IMR-90 (cell line): Measurements from ENCODE around the gene FNDC11. TPM values are rescaled to one million over a fixed set of nuclear protein-coding genes. Genes with fewer than 3 reads are reported as not detected.

Experiments used
- ATAC-seq: fragments of 200-7000 bp; cut with Tn5 transposase; 2 replicates; pipeline ENCODE4 v1.9.1; 2020; ENCODE audit warnings: low read depth, mild to moderate bottlenecking, moderate library complexity
- BruUV-seq: library from RNA; stranded (reverse); fragments of 400-500 nt; replicated peaks from 2 replicates; lab custom pipeline; 2021; lab: Mats Ljungman, UMichigan
- CTCF ChIA-PET: fragments of 300-600 bp; formaldehyde crosslinking; extraction: SDS; loops from one replicate; lab custom pipeline; 2021; ENCODE audit warnings: antibody characterized with exemption; lab: Yijun Ruan, JAX
- POLR2A ChIA-PET: fragments of 300-600 bp; sonication (Branson Sonifier 250); formaldehyde crosslinking; loops from one replicate; lab custom pipeline; 2022; ENCODE audit warnings: antibody characterized with exemption; ENCODE audit not compliant: unreplicated experiment; lab: Charles Lee
- DNase-seq: peaks from one replicate; pipeline ENCODE4 v3.0.0; 2013
- H2AFZ ChIP-seq: replicated peaks from 2 replicates; pipeline ENCODE3; 2013; ENCODE audit warnings: low read length, mild to moderate bottlenecking; ENCODE audit not compliant: poor library complexity
- H2AK5ac ChIP-seq: 2 replicates; pipeline ENCODE4 v1.6.1; 2013; ENCODE audit warnings: low read depth, low read length, inconsistent platforms
- H2AK9ac ChIP-seq: replicated peaks from 2 replicates; pipeline ENCODE3; 2013; ENCODE audit warnings: mild to moderate bottlenecking, low read depth, low read length, moderate library complexity; ENCODE audit not compliant: poor library complexity
- H2BK120ac ChIP-seq: 2 replicates; pipeline ENCODE4 v1.6.1; 2013; ENCODE audit warnings: low read depth, low read length, inconsistent platforms
- H2BK15ac ChIP-seq: 3 replicates; pipeline ENCODE4 v1.6.1; 2013; ENCODE audit warnings: low read depth, low read length, inconsistent platforms
- H2BK20ac ChIP-seq: 2 replicates; pipeline ENCODE4 v1.6.1; 2013; ENCODE audit warnings: low read depth, mild to moderate bottlenecking, inconsistent platforms, low read length, moderate library complexity
- H2BK5ac ChIP-seq: 2 replicates; pipeline ENCODE4 v1.6.1; 2013; ENCODE audit warnings: mild to moderate bottlenecking, low read depth, low read length, inconsistent platforms; ENCODE audit not compliant: poor library complexity, severe bottlenecking
- H3K14ac ChIP-seq: replicated peaks from 2 replicates; pipeline ENCODE4 v1.6.1; 2013; ENCODE audit warnings: low read depth, low read length, inconsistent platforms
- H3K18ac ChIP-seq: 2 replicates; pipeline ENCODE4 v1.6.1; 2013; ENCODE audit warnings: low read depth, low read length, control low read depth
- H3K23ac ChIP-seq: 2 replicates; pipeline ENCODE4 v1.6.1; 2013; ENCODE audit warnings: low read depth, low read length, inconsistent platforms
- H3K27ac ChIP-seq: 2 replicates; pipeline ENCODE4 v1.5.1; 2013; ENCODE audit warnings: mild to moderate bottlenecking, control low read depth, low read length; ENCODE audit not compliant: insufficient read depth
- H3K27me3 ChIP-seq: 2 replicates; pipeline ENCODE4 v1.6.1; 2013; ENCODE audit warnings: low read length; ENCODE audit not compliant: control insufficient read depth, insufficient read depth
- H3K36me3 ChIP-seq: 2 replicates; pipeline ENCODE4 v1.6.1; 2013; ENCODE audit warnings: low read length, mixed read lengths; ENCODE audit not compliant: control insufficient read depth, insufficient read depth
- H3K4ac ChIP-seq: 2 replicates; pipeline ENCODE4 v1.6.1; 2013; ENCODE audit warnings: low read depth, low read length, inconsistent platforms
- H3K4me1 ChIP-seq: 2 replicates; pipeline ENCODE4 v1.6.1; 2013; ENCODE audit warnings: low read length, mixed read lengths; ENCODE audit not compliant: control insufficient read depth, insufficient read depth
- H3K4me2 ChIP-seq: 2 replicates; pipeline ENCODE4 v1.6.1; 2013; ENCODE audit warnings: low read depth, mild to moderate bottlenecking, control low read depth, low read length, moderate library complexity
- H3K4me3 ChIP-seq: 2 replicates; pipeline ENCODE4 v1.5.1; 2013; ENCODE audit warnings: low read depth, mild to moderate bottlenecking, control low read depth, low read length, moderate library complexity; ENCODE audit not compliant: insufficient read depth
- H3K56ac ChIP-seq: 2 replicates; pipeline ENCODE4 v1.6.1; 2013; ENCODE audit warnings: low read length, inconsistent platforms; ENCODE audit not compliant: insufficient read depth; ENCODE audit errors: extremely low read depth
- H3K79me1 ChIP-seq, 2 experiments: 2 replicates each; pipeline ENCODE4 v1.6.1; 2013; ENCODE audit warnings: low read length in 2 of 2, inconsistent platforms in 1 of 2, low read depth in 1 of 2
- H3K9ac ChIP-seq: 2 replicates; pipeline ENCODE4 v1.6.1; 2013; ENCODE audit warnings: low read depth, low read length, control low read depth
- H3K9me1 ChIP-seq: 2 replicates; pipeline ENCODE4 v1.6.1; 2013; ENCODE audit warnings: low read length, inconsistent platforms; ENCODE audit not compliant: insufficient read depth
- H3K9me3 ChIP-seq: 2 replicates; pipeline ENCODE4 v1.6.1; 2013; ENCODE audit warnings: low read length; ENCODE audit not compliant: control insufficient read depth, insufficient read depth
- H4K20me1 ChIP-seq: 2 replicates; pipeline ENCODE4 v1.6.1; 2013; ENCODE audit warnings: low read length, inconsistent platforms; ENCODE audit not compliant: insufficient read depth
- H4K5ac ChIP-seq: 2 replicates; pipeline ENCODE4 v1.6.1; 2013; ENCODE audit warnings: mild to moderate bottlenecking, low read depth, low read length, control low read depth
- H4K8ac ChIP-seq, 2 experiments: 2 replicates each; pipeline ENCODE4 v1.6.1; 2013; ENCODE audit warnings: low read depth in 2 of 2, low read length in 2 of 2, control low read depth in 1 of 2, inconsistent platforms in 1 of 2
- H4K91ac ChIP-seq: 2 replicates; pipeline ENCODE4 v1.6.1; 2013; ENCODE audit warnings: low read depth, low read length, inconsistent platforms; ENCODE audit not compliant: insufficient read depth
- BHLHE40 ChIP-seq: fragments of 150-350 bp; IDR thresholded peaks from 2 replicates; pipeline ENCODE4 v1.6.1; 2016; ENCODE audit warnings: mild to moderate bottlenecking, low read depth, low read length
- CEBPB ChIP-seq: IDR thresholded peaks from 2 replicates; pipeline ENCODE4 v1.6.1; 2012; ENCODE audit warnings: low read depth, low read length, improper control_type of control experiment
- CHD1 ChIP-seq: IDR thresholded peaks from 2 replicates; pipeline ENCODE4 v1.6.1; 2012; ENCODE audit warnings: low read depth, low read length, improper control_type of control experiment
- CTCF ChIP-seq: conservative IDR thresholded peaks from 2 replicates; pipeline ENCODE4 v1.5.1; 2012; ENCODE audit warnings: mild to moderate bottlenecking, low read depth, low read length, improper control_type of control experiment
- ELK1 ChIP-seq: fragments of 150-350 bp; IDR thresholded peaks from 2 replicates; pipeline ENCODE4 v1.6.1; 2016; ENCODE audit warnings: low read depth, mild to moderate bottlenecking, low read length, moderate library complexity, borderline replicate concordance
- FOS ChIP-seq: fragments of 150-350 bp; IDR thresholded peaks from 2 replicates; pipeline ENCODE4 v1.6.1; 2016; ENCODE audit warnings: low read depth, low read length
- MAFK ChIP-seq: IDR thresholded peaks from 2 replicates; pipeline ENCODE4 v1.6.1; 2012; ENCODE audit warnings: low read depth, low read length, improper control_type of control experiment
- MAZ ChIP-seq: IDR thresholded peaks from 2 replicates; pipeline ENCODE4 v1.6.1; 2012; ENCODE audit warnings: low read depth, mild to moderate bottlenecking, low read length, improper control_type of control experiment, moderate library complexity, borderline replicate concordance
- MXI1 ChIP-seq: IDR thresholded peaks from 2 replicates; pipeline ENCODE4 v1.6.1; 2012; ENCODE audit warnings: low read depth, mild to moderate bottlenecking, low read length, moderate library complexity, borderline replicate concordance
- NFE2L2 ChIP-seq: fragments of 150-350 bp; IDR thresholded peaks from 2 replicates; pipeline ENCODE4 v1.6.1; 2016; ENCODE audit warnings: low read depth, mild to moderate bottlenecking, low read length
- POLR2A ChIP-seq: IDR thresholded peaks from 2 replicates; pipeline ENCODE4 v1.6.1; 2012; ENCODE audit warnings: mild to moderate bottlenecking, low read depth, low read length
- RAD21 ChIP-seq: IDR thresholded peaks from 2 replicates; pipeline ENCODE4 v1.6.1; 2012; ENCODE audit warnings: low read length, improper control_type of control experiment
- RCOR1 ChIP-seq: IDR thresholded peaks from 2 replicates; pipeline ENCODE4 v1.6.1; 2012; ENCODE audit warnings: mild to moderate bottlenecking, low read length, improper control_type of control experiment; ENCODE audit not compliant: insufficient replicate concordance
- RFX5 ChIP-seq: IDR thresholded peaks from 2 replicates; pipeline ENCODE4 v1.8.0; 2012; ENCODE audit warnings: low read depth, mild to moderate bottlenecking, low read length, moderate library complexity
- SMC3 ChIP-seq: fragments of 150-350 bp; IDR thresholded peaks from 2 replicates; pipeline ENCODE4 v1.6.1; 2016; ENCODE audit warnings: low read depth, mild to moderate bottlenecking, antibody characterized with exemption, low read length, moderate library complexity
- USF2 ChIP-seq: fragments of 150-350 bp; IDR thresholded peaks from 2 replicates; pipeline ENCODE4 v1.6.1; 2017; ENCODE audit warnings: mild to moderate bottlenecking, antibody characterized with exemption, low read length, low read depth
- WGBS, 2 experiments: methylation state at CpG; one replicate each; pipeline versions ENCODE4 v1.1.5 to v1.1.7; 2013; ENCODE audit warnings: missing lambda C conversion rate in 2 of 2; ENCODE audit not compliant: insufficient read length in 1 of 2; ENCODE audit errors: extremely low coverage in 2 of 2; 5-methylcytosine and 5-hydroxymethylcytosine counted together
- dilution Hi-C: fragments of 300-500 bp; cut with HindIII; formaldehyde crosslinking; loops from one replicate; pipeline ENCODE4 v1.14.3; 2018; ENCODE audit warnings: low sequenced_read_pairs; ENCODE audit not compliant: unreplicated experiment
- in situ Hi-C: fragments of 300-500 bp; cut with MboI; formaldehyde crosslinking; loops from 3 replicates; pipeline ENCODE4 v1.14.3; 2019; ENCODE audit warnings: low sequenced_read_pairs, inconsistent platforms, mixed read lengths
- intact Hi-C: fragments of 100-400 bp; cut with micrococcal nuclease; formaldehyde crosslinking; loops from 2 replicates; pipeline ENCODE4 v1.10.0; 2022
- polyA plus RNA-seq, 3 experiments: library from polyadenylated mRNA; depleted of rRNA; stranded (reverse); fragments of >200 nt; gene quantifications; 2 replicates each; pipeline ENCODE4 v1.2.3, GENCODE V29; 2012; ENCODE audit warnings: low replicate concordance in 1 of 3
- total RNA-seq: library from RNA; depleted of rRNA; stranded (reverse); fragments of >200 nt; gene quantifications from 2 replicates; pipeline ENCODE4 v1.2.3, GENCODE V29; 2012

Gene FNDC11
- total and polyA plus RNA-seq, 2 of the 4 experiments (the other 2 are of a cell fraction): 0.36 to 1.0 TPM

DNA sequence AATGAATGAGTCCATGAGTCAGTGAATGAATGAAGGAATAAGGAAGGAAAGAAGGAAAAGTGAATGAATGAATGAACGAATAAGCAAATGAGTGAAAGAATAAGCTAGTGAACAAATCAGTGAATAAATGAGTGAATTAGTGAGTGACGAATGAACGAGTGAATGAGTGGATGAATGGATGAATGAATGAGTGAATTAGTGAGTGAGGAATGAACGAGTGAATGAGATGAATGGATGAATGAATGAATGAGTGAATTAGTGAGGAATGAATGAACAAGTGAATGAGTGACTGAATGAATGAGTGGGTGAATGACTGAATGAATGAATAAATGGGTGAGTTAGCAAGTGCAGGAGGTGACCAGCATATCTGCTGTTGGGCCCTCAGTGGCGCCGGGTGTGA lies 10.2 kb upstream of the FNDC11 start:
- H4K8ac ChIP-seq: no peak overlapping the region
- H2BK20ac ChIP-seq: no peak overlapping the region
- no peaks in the 10 kb centered on the region for H3K9me1 ChIP-seq
- ATAC-seq (no peak), DNase-seq (no peak)
- H2BK5ac ChIP-seq: no peak overlapping the region
- H3K27ac ChIP-seq: no peak overlapping the region
- H3K9ac ChIP-seq: no peak overlapping the region
- CTCF ChIA-PET: no interaction called here
- no peaks in the 10 kb centered on the region for H3K9me3 ChIP-seq
- H3K4me3 ChIP-seq: no peak overlapping the region
- no peak overlapping the region for H2BK15ac ChIP-seq
- no peak overlapping the region for H2AK9ac ChIP-seq
- POLR2A ChIA-PET: no interaction called here
- no peaks in the 10 kb centered on the region for H4K20me1 ChIP-seq
- dilution Hi-C loops (no loop called here), intact Hi-C loops (no loop called here), in situ Hi-C loops (no loop called here)
- H2AK5ac ChIP-seq: no peak overlapping the region
- H3K36me3 ChIP-seq: no peaks in the 10 kb centered on the region
- H3K4me1 ChIP-seq: peaks cover 3% of the 10 kb centered on the region; the same call in 1 of the 2 replicates
- no peak overlapping the region for H3K23ac ChIP-seq
- H4K91ac ChIP-seq: no peak overlapping the region
- H4K5ac ChIP-seq: no peak overlapping the region
- H3K4me2 ChIP-seq: no peak overlapping the region
- H3K4ac ChIP-seq: no peak overlapping the region
- H3K56ac ChIP-seq: no peak overlapping the region
- no peak overlapping the region for H3K18ac ChIP-seq
- WGBS, 2 experiments: 76 to 100% methylated on average over 3 to 6 of the region's 6 CpGs
- no TSS peak for BruUV-seq
- TF ChIP-seq RFX5 (no peak), POLR2A (no peak), RCOR1 (no peak), RAD21 (no peak), CTCF (no peak), USF2 (no peak), MAZ (no peak), NFE2L2 (no peak), SMC3 (no peak), CHD1 (no peak), CEBPB (no peak), MAFK (no peak), MXI1 (no peak), ELK1 (no peak), BHLHE40 (no peak), FOS (no peak)
- H3K14ac ChIP-seq: no peak overlapping the region
- H3K79me1 ChIP-seq: no peaks in the 10 kb centered on the region
- H3K27me3 ChIP-seq: peaks cover 33% of the 10 kb centered on the region
- no peak overlapping the region for H2BK120ac ChIP-seq
- peak overlapping the region; percentile 11 for H2AFZ ChIP-seq
